GM10266 (cell line): Measurements from ENCODE around the gene COL21A1.

Source experiments
- DNase-seq: peaks from one replicate; pipeline ENCODE4 v3.0.0; 2012; ENCODE audit errors: extremely low spot score
- TF ChIP-seq, protein P1 (sequence below): IDR thresholded peaks from 2 replicates; pipeline ENCODE4 v1.5.1; 2012; ENCODE audit warnings: mild to moderate bottlenecking, low read depth; ENCODE audit not compliant: control insufficient read depth, insufficient read depth; ENCODE audit errors: missing control alignments

Gene COL21A1

GRCh38 chr6:56073761-56074160 is 173.6 kb downstream of the COL21A1 start:
- TF ChIP-seq, protein P1, sequence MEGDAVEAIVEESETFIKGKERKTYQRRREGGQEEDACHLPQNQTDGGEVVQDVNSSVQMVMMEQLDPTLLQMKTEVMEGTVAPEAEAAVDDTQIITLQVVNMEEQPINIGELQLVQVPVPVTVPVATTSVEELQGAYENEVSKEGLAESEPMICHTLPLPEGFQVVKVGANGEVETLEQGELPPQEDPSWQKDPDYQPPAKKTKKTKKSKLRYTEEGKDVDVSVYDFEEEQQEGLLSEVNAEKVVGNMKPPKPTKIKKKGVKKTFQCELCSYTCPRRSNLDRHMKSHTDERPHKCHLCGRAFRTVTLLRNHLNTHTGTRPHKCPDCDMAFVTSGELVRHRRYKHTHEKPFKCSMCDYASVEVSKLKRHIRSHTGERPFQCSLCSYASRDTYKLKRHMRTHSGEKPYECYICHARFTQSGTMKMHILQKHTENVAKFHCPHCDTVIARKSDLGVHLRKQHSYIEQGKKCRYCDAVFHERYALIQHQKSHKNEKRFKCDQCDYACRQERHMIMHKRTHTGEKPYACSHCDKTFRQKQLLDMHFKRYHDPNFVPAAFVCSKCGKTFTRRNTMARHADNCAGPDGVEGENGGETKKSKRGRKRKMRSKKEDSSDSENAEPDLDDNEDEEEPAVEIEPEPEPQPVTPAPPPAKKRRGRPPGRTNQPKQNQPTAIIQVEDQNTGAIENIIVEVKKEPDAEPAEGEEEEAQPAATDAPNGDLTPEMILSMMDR, result no peak
- DNase-seq, result no peak

- no peak for DNase-seq
- TF ChIP-seq, protein P1, result no peak
These were observed 174.1 kb downstream of the COL21A1 start for GRCh38 chr6:56073315-56073714.

GRCh38 chr6:56072856-56073255 is 174.5 kb downstream of the COL21A1 start:
- TF ChIP-seq, protein P1, result no peak
- DNase-seq, result no peak

GRCh38 chr6:56065408-56065807 is 182.0 kb downstream of the COL21A1 start:
- no peak for DNase-seq
- TF ChIP-seq, protein P1, result no peak

DNA sequence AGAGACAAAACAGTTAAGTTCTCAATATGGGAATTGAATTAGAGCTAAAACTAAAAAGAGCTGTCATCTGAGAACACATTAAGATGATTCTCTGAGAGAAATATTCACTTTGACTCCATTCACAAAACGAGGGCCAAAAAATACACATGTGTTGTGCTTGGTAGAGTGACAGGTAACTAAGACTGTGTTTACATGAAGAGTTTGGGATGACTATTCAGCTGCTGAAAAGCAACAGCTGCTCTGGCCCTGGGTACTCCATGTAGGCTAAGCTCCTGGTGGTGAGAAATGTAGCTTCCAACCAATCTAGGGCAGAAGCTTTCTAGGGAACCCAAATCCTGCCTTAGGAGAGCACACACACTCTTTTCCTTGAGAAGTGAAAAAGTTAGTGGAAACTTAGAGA is 184.5 kb downstream of the COL21A1 start:
- no peak for DNase-seq
- TF ChIP-seq, protein P1, result no peak

GRCh38 chr6:56058636-56059035 is 188.7 kb downstream of the COL21A1 start:
- DNase-seq, result no peak
- TF ChIP-seq, protein P1, result no peak

DNA sequence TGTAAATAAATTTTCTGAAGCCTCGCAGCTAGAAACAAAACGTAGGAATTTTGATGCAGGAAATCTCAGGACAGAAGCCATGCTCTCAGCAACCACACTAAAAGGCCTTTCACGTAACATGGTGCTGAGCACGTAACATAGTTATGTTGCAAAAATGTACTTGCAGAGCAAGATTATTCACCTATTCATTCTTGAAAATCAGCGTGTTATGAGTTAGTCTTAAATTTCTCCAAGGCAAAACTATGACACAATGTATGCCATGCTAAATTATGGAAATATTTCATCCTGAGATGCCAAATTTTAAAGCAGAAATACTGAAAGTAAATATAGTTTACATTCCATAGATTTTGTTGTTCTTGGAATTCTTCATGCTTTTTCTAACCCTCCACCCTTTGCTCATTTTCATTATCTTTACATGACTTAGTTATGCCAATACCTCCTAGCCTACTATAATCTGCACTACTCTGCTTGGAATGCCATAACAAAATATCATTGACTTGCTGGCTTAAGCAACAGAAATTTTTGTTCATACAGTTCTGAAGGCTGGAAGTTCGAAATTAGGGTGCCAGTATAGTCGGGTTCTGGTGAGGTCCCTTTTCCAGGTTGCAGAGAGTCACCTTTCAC is 192.2 kb downstream of the COL21A1 start:
- no peak for DNase-seq
- TF ChIP-seq, protein P1, result no peak
